Posterior vena cava (tissue), 2 donors: Measurements from ENCODE around the gene CARS1. TPM values are rescaled to one million over a fixed set of nuclear protein-coding genes. Genes with fewer than 3 reads are reported as not detected.

Source experiments
- DNase-seq: peaks from one replicate; pipeline ENCODE4 v3.0.0-alpha.2; 2020; ENCODE audit warnings: low spot score
- intact Hi-C, 2 donors: fragments of 100-400 bp; cut with DNase I; formaldehyde crosslinking; loops; one replicate each; pipeline versions ENCODE4 v1.14.1 to v1.14.2; 2022 to 2023
- total RNA-seq, 2 donors: library from RNA; stranded (reverse); fragmentation: NEBNext Ultra II Directional; extraction: Animal tissue kit (Norgen Biotek cat#: 25700); gene quantifications; one replicate each; pipeline ENCODE4 v1.2.1, GENCODE V29; 2021
- donor health status: DM: yes; HTN: yes; CAD: no.
- donor health status: DM: yes; HTN: yes; CAD: no.

The CARS1 gene
- total RNA-seq, 2 donors from 2014 or later = 44.2 to 60.6 TPM

DNA sequence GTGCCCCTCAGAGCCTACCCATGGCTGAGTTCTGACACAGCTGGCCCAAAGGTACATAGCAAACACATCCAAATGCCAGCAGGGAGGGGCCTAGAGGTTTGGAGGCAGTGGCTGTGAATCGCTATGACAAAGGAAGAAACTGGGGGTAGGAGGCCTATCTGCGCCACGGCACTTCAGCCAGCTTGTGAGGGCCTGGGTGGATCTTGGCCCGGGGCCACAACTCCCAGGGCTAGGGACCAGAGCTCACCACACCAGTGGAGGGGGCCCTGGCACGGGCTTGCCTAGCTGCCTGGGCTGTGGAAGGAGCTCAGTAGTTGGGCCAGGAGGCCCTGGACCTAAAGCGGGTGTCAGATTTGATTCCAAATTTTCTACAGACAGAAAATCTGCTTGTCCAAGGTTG lies 55.7 kb downstream of the CARS1 start:
- peak; percentile 73 for DNase-seq
- intact Hi-C loops = no loop called here

DNA sequence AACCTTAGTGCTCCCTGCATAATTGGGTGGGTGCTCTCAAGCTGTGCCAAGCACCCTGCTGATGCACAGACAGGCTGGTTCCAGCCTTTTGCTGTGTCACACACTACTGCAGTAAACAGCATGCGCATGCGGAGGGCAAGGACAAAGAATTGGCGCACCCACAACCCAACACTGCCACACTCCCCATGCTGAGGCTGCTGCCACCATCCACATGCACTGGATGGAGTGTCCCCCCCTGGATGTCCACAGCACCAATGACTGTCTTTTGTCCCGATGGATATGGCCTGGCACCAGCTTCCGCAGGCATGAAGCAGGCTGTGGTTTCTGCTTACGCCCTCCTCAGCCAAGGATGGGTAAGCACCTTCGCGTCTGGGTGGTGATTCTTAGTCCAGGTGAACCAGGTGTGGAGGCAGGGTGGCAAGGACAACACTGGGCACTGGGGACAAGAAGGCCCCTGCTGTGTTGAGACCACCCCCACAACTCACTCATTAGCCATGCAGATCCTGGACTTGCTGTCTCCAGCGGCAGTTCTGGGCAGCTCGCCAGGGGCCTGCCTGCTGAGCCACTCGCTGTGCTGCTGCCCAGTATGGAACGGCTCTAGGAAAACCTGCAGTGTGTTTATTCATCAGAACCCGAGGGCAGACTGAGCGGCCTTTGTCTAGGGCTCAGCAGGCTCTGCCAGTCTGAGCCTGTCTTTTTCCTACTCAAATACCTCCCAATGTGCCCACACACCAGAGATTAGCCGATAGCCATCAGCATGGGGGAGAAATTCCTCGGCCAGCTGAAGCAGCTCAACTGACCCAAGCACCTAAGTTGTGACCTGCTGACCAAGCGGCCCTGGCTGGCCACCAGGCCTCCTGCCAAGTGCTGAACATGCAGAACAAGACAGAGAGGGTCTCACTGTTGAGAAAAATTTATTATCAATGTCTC lies 56.9 kb downstream of the CARS1 start:
- intact Hi-C loops = no loop called here
- DNase-seq = peak; percentile 80

DNA sequence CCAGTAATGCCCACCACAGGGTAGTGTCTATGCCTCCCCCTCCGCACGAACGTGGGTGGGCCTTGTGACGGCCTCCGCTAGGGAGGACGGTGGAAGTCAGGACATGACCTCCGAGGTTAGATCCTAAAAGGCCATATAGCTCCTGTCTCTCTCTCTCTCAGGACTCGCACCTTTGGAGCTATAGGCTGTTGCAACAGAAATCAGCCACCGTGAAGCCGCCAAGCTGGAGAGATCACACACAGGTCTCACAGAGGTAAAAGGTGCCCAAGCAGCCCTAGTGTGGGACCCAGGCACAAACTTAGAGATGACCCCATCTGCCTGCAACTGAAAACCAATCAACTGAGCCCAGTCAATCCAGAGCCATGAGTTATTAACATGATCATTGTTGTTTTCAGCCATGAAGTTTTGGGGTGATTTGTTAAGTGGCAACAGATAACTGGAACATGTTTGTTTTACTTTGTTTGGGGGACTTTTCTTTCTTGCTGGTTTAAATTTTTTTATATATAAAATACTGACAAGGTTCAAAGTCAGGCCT lies 57.7 kb downstream of the CARS1 start:
- intact Hi-C loops = loop anchor here in 1 of 2 donors (5.0 kb wide), 1 partner anchor 472 kb away; no protein-coding TSS in a partner anchor
- peak; percentile 29 for DNase-seq

DNA sequence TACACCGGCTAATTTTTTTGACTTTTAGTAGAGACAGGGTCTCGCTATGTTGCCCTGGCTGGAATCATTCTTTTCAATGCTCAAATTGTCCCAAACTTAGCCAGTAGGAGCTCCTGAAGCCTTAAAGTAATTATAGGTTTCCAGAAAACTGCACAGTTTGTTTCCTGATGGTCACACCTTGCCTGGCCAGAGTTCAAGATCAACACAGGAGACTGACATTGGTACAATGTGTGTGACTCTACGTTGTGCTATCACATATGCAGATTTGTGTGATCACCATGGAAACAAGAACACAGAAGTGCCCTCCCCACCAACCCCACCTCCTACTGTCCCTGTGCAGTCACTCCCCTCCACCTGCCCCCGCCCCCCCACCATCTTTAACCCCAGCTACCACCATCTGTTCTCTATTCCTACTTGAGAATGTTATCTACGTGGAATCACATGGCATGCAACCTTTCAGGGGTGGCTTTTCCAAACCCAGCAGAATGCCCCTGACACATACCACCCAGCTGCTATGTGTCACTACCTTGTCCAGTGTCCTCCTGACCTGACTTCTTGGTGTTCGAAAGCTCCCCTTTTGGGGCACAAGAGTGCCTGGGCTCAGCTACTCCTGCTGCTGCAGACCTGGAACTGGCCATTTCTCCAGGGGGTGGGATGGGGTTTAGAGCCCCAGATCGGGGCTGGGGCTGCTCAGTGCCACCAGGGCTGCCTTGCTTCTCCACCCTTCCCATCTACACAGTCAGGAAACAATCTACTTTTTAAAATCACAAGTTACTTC lies 59.0 kb downstream of the CARS1 start:
- DNase-seq = peak; percentile 14
- intact Hi-C loops = loop anchor here in 1 of 2 donors (5.0 kb wide), 1 partner anchor 471 kb away; no protein-coding TSS in a partner anchor

DNA sequence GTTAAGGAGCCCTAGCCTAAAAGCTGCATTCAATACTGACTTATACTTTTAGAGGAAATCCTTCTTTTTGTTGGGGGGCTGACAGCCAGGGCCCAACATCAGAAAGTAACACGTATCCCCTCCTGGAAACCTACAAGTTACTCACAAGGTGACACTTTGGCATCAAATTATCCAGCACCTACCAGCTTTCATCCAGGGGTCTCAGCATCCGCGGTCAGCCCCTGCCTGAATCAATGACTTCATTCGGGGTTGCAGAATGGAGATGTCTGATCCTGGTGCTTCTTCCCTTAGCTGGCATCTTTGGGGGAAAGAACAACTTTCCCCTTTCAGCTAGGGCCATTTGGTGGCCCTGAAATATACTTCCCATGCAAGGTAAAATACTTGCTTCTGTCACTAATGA lies 59.8 kb downstream of the CARS1 start:
- intact Hi-C loops = loop anchor here in 1 of 2 donors (5.0 kb wide), 1 partner anchor 470 kb away; no protein-coding TSS in a partner anchor

DNA sequence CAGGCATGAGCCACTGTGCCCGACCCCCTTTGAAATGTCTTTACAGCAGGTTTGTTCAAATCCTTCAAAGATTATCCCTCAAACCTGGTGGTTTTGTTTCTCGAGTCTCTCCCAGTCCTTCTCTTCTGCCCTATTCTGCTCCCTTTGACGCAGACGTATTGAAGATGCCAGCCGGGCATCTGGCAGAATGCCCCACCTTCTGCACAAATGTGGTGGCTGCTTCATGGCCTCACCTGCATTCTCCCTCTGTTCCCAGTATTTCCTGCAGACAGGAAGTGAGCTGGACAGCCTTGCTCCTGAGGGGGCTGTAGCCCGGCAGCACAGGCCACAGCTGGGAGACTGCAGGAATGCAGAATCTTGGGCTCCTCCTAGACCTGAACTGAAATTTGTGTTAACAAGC lies 60.2 kb downstream of the CARS1 start:
- peak; percentile 34 for DNase-seq
- intact Hi-C loops = loop anchor here in 1 of 2 donors (5.0 kb wide), 1 partner anchor 470 kb away; no protein-coding TSS in a partner anchor

More for the DNA sequence above, 59.8 kb downstream of the CARS1 start:
- peak; percentile 26 for DNase-seq

DNA sequence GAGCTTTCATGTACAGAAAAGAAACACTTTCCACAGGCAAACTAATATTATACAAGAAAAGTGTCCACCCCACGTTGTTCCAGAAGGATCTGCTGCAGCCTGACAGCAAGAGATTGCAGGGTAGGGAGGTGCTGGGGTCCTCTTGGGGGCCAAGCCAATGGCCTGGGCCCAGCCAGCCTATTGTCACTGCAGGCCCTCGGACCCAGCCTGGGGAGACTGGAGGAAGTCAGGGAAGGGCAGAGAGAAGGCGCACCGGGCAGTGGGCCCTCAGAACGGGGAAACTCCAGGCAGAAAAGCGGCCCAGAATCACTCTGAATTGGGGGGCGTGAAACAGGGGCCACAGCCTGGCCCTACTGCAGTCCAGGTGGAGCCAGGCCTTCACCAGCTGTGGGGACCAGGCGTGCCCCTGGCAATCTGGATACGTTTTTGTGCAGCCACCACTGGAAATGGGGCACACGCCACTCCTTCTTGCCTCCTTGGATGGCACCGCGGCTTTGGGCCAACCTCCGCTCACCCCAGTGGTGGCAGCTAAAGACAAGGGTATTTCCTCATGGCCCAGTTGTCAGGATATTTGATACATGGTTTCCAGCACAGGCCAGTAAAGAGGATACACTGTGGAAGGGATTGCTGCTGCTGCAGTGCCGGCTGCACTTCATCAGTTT lies 61.2 kb downstream of the CARS1 start:
- intact Hi-C loops = loop anchor here in 1 of 2 donors (5.0 kb wide), 1 partner anchor 469 kb away; no protein-coding TSS in a partner anchor
- DNase-seq = peak; percentile 74

DNA sequence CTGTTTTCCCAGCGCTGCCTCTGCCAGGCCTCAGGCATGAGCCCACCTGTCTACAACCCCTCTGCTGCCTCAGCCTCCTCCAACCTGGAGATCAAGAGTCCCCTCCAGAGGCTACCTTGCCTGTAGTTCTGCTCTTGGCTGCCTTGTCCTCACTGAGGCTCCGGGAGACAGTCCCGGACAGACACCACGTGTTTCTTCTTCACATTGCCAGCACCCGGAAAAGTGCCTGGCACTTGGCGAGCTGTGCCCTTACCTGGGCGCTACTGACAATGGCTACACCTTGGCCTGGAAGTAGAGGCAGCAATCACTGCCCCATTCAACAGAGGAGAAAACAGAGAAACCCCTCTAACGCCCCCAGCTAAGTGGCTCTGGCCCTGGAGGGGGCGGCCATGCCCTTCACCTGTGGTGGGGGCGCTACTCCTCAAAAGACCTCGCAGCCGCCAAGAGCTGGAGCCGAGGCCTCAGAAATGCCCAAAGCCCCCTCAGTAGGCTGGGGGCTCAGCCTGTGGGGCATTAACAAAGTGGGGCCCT lies 62.1 kb downstream of the CARS1 start:
- intact Hi-C loops = loop anchor here in 1 of 2 donors (5.0 kb wide), 1 partner anchor 468 kb away; no protein-coding TSS in a partner anchor
- DNase-seq = peak; percentile 77

DNA sequence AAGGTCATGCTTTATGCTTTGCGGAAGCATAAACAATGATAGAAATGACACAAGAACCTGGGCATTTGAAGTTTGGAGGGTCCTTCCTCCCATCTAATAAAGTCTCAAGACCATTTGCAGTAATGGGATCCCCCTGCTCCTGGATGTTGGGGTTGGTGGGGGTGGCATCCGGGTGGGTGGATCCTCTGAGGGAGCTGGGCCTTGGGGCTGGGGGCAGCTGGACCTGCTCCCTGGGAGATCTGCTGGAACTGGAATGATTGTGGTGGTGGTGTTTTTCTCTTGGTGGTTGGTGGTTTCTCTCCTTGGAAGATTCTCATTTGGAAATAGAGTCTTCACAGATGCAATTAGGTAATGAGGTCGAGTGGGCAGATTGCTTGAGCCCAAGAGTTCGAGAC lies 62.9 kb downstream of the CARS1 start:
- intact Hi-C loops = no loop called here
- DNase-seq = peak; percentile 50

DNA sequence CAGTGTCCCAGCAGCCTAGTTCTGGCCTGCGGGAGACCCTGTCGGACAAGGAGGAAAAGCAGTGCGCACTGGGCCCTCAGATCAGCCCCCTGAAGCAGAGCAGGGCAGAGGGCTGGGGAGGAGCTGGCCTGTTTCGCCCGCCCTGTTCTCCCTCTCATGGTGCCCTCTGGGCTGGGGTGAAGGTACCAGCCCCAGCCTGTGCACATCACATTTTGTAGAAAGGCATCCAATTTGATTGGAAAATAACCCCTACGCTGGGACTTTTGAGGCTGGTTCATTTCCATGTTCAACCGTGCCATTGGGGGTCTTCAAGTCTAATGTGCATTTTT lies 64.3 kb downstream of the CARS1 start:
- peak; percentile 73 for DNase-seq
- intact Hi-C loops = no loop called here

DNA sequence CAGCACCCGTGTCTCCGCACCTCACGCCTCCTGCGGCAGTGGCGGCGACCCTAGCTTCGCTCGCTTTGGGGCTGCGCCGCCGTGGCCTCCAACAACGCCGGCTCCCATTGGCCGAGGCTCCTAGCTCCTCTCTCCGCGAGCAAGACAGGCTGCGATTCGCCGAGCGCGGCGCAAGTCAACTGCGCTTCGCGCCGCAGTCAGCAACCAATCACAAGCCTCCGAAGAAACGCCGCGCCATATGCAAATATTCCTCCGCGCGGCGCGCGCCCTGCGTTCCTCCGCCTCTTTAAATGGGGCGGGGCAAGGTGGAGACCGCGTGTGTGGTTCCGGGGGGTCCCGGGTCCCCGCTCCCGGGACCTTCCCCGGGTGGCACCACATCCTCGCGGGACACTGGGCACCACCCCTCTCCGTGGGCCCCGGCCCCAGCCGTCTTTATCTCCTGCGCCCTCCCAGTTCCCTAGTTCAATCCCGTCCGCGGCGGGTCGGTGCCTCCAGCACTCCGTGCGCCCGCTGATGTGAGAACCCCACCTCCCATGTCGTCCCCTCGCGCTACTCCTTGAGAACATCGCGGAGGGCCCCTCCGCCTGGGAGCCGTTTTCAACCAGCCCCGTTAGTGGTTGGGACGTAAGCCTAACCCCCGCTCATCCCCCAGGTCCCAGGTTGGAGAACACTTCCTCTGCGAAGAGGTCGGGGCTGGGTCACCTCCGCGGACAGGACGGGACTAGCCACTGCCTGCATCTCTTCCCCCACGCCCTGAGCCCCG lies 64.8 kb downstream of the CARS1 start, which contains the start of gene NAP1L4:
Gene NAP1L4, minus strand, starts transcription at position 96 of the 763 bp plus-strand sequence. CDS start 13,109 bp downstream, outside the sequence.
- intact Hi-C loops = no loop called here
- peak; percentile 99 for DNase-seq

DNA sequence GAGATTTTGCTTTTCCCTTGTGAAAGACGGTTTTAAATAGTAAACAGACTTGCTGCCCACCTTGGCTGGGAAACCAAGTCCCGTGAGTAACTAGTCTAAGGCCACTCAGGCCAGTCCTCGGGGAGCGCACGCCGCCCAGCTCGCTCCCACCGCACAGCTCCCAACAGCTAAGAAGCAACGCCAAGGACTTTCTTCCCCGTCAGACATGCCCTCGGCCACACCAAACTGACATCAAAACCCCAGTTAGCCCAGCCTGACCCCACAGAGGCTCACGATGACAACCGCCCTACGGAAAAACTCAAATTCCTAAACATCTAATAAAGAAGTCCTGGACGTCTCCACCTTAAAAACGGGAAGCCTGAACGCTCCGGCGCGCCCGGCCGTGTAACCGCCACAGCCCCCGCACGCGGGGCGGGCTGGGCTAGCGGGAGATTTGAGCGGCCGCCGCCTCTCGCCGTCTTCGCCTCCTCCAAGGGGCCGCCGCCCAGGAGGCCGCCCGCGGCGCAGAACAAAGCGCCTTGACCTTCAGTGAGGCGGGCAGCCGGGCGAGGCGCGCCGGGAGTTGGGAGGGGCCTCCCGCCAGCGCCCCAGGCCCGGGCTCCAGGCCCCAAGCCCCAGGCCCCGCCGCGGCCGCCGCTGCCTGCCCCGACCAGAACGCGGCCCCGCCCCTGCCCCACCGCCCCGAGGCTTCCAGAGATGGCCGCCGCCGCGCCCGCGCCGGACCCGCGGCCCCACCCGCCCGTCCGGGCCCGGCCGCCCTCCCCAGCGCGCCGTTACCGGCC lies 65.6 kb downstream of the CARS1 start:
- peak; percentile 88 for DNase-seq
- intact Hi-C loops = no loop called here

DNA sequence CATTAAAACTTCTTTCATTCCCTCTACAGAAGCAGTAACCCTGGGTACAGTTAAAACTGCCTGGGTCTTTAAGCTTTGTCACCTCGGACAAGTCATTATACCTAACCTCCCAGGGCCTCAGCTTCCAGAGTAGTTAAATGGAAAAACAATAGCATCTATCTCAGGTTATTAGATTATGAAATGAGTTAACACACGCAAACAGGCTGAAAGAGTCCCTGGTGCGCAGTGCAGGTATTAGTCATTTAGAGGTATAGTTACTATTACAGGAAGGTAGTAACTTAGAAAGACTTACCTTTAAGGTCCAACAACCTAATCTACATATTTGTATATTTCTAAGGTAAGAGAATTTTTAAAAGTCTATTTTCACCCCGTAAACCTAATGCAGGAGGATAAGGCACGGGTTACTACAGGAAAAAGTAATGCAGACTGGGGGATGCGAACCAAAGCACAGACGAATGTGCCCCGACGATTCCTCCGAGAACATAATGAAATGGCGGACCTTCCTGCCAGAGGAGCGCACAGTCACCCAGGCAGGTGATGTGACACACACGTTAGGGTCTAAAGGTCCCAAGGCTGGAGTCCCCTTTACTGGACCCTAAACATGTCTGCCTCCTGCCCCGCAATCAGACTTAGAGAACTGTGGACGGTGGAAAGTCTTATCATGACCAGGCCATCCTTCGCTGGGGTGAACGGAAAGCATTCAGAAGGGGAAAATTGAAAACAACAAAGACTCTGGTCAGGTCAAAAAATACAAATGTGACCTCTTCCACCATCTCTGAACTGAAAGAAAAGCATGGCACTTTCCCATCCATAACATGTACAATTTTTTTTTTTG lies 66.4 kb downstream of the CARS1 start:
- DNase-seq = peak; percentile 53
- intact Hi-C loops = no loop called here

DNA sequence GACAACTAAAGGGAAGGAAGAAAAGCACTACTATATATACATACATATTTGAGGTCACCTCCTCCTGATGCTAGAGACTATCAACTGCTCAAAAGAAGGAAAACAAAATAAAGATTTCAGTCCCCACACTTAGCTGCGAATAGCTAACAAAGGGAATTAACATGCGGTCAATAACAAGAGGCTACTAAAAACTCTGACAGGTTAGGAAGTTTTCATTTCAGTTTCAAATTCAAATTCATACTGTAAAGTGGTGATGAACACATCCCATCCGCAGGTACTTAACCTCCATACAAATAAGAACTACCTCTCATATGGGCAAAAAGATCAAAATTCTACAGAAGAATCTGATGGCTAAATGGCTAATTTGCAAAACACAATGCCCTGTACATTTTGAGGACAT lies 67.7 kb downstream of the CARS1 start:
- no peak for DNase-seq
- intact Hi-C loops = no loop called here

DNA sequence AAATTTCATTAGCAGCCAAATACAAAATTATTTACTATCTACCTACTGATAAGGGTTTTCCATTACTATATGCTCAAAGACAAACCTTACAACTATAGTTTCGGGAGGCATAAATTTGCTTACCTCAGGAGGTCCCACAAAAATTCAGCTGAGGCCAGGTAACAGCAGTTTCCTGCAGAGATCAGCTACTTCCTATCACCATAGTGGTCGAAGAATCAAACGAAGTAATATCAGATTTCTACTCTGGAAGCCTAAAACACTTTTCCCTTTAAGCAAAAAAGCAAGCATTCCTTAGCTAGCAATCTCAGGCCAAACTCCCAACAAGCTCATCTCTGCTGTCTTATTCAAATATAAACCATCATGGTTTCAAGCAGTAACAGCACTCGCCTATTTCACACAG lies 68.2 kb downstream of the CARS1 start:
- no peak for DNase-seq
- intact Hi-C loops = no loop called here
